K562 (cell line): ENCODE results near the gene ANKRD12. TPM values are rescaled to one million over a fixed set of nuclear protein-coding genes. Genes with fewer than 3 reads are reported as not detected.

Experiments used
- ATAC-seq: fragments of 200-7000 bp; cut with Tn5 transposase; 3 replicates; pipeline ENCODE4 v1.9.1; 2020; ENCODE audit warnings: moderate library complexity
- BruUV-seq: library from RNA; stranded (reverse); fragments of 400-500 nt; replicated peaks from 2 replicates; lab custom pipeline; 2021; lab: Mats Ljungman, UMichigan
- CTCF ChIA-PET: fragments of 300-600 bp; formaldehyde crosslinking; extraction: SDS; loops from one replicate; lab custom pipeline; 2021; ENCODE audit warnings: low intra/inter-chr PET ratio; lab: Yijun Ruan, JAX
- POLR2A ChIA-PET: fragments of 300-600, 350-650 bp; sonication (Branson Sonifier 250); formaldehyde crosslinking; extraction: SDS; loops from one replicate; lab custom pipeline; 2021; ENCODE audit warnings: antibody characterized with exemption, inconsistent platforms; lab: Yijun Ruan, JAX
- DNase-seq, 4 experiments: peaks; one replicate each; pipeline versions ENCODE4 v3.0.0 to v3.0.0-alpha.2; 2011 to 2018; ENCODE audit warnings: low spot score in 3 of 4, mixed read lengths in 3 of 4; ENCODE audit errors: extremely low read depth in 1 of 4
- FAIRE-seq: peaks from 2 replicates; lab custom pipeline; 2011; peaks lifted over from hg19 to GRCh38; lab: Jason Lieb, UNC
- H2AFZ ChIP-seq: 2 replicates; pipeline ENCODE4 v1.6.0; 2011; ENCODE audit warnings: low read depth, low read length, control low read depth, inconsistent platforms
- H3K27ac ChIP-seq: fragments of 200-600 bp; 3 replicates; pipeline ENCODE4 v1.8.0; 2011; ENCODE audit warnings: low read depth, mild to moderate bottlenecking, control low read depth, inconsistent platforms, low read length, moderate library complexity, mixed read lengths; ENCODE audit errors: extremely low read depth
- H3K27me3 ChIP-seq, 2 experiments: fragments of 300-600 bp in 1 of 2; 2 replicates in 1 of 2; 3 replicates in 1 of 2; pipeline versions ENCODE4 v1.6.0 to v1.8.0; 2011; ENCODE audit warnings: inconsistent platforms in 2 of 2, low read length in 2 of 2, mild to moderate bottlenecking in 1 of 2, mixed read lengths in 1 of 2, moderate library complexity in 1 of 2; ENCODE audit not compliant: control insufficient read depth in 2 of 2, insufficient read depth in 2 of 2
- H3K36me3 ChIP-seq: fragments of 300-600 bp; 3 replicates; pipeline ENCODE4 v1.8.0; 2011; ENCODE audit warnings: mild to moderate bottlenecking, low read length, inconsistent platforms; ENCODE audit not compliant: control insufficient read depth, insufficient read depth
- H3K4me1 ChIP-seq, 2 experiments: fragments of 200-600 bp in 1 of 2; replicated peaks in 1 of 2; 2 replicates in 1 of 2; 3 replicates in 1 of 2; pipeline versions ENCODE4 v1.5.1 to v1.8.0; 2011; ENCODE audit warnings: inconsistent platforms in 2 of 2, low read length in 2 of 2, mild to moderate bottlenecking in 1 of 2, mixed read lengths in 1 of 2, moderate library complexity in 1 of 2; ENCODE audit not compliant: control insufficient read depth in 2 of 2, insufficient read depth in 2 of 2
- H3K4me2 ChIP-seq: 2 replicates; pipeline ENCODE4 v1.6.1; 2011; ENCODE audit warnings: low read length, control low read depth, inconsistent platforms, mixed read lengths; ENCODE audit not compliant: insufficient read depth
- H3K4me3 ChIP-seq: fragments of 200-600 bp; sonication (generic), shearing (Covaris generic); 2 replicates; pipeline ENCODE4 v1.5.1; 2016; ENCODE audit warnings: control low read depth, inconsistent platforms
- H3K79me2 ChIP-seq: fragments of 200-600 bp; 3 replicates; pipeline ENCODE4 v1.8.0; 2011; ENCODE audit warnings: low read length, inconsistent platforms; ENCODE audit not compliant: control insufficient read depth, insufficient read depth
- H3K9ac ChIP-seq, 2 experiments: 2 replicates each; pipeline versions ENCODE4 v1.6.0 to v1.6.1; 2011; ENCODE audit warnings: low read depth in 2 of 2, low read length in 2 of 2, control low read depth in 1 of 2, inconsistent platforms in 1 of 2, mild to moderate bottlenecking in 1 of 2, mixed read lengths in 1 of 2; ENCODE audit not compliant: insufficient read depth in 1 of 2
- H3K9me1 ChIP-seq: one replicate; pipeline ENCODE4 v1.6.0; 2011; ENCODE audit warnings: inconsistent platforms, mild to moderate bottlenecking, low read length, moderate library complexity; ENCODE audit not compliant: control insufficient read depth, insufficient read depth
- H3K9me3 ChIP-seq: replicated peaks from 2 replicates; pipeline ENCODE4 v1.5.1; 2011; ENCODE audit warnings: low read depth, low read length, inconsistent platforms; ENCODE audit not compliant: control insufficient read depth, insufficient read depth
- H4K20me1 ChIP-seq: replicated peaks from 2 replicates; pipeline ENCODE4 v1.6.1; 2011; ENCODE audit warnings: low read length, inconsistent platforms, mixed read lengths; ENCODE audit not compliant: control insufficient read depth, insufficient read depth
- ATF3 ChIP-seq, 2 experiments: fragments of 450-650 bp in 1 of 2; sonication (generic) in 1 of 2; formaldehyde crosslinking in 1 of 2; IDR thresholded peaks in 1 of 2; conservative IDR thresholded peaks in 1 of 2; 2 replicates each; pipeline versions ENCODE4 v1.6.1 to v1.8.1; 2016 to 2023; ENCODE audit warnings: mild to moderate bottlenecking in 2 of 2, moderate library complexity in 2 of 2, inconsistent platforms in 1 of 2, missing genetic modification reagents in 1 of 2
- GTF2A2 ChIP-seq: IDR thresholded peaks from 2 replicates; pipeline ENCODE4 v1.6.1; 2016; ENCODE audit warnings: mild to moderate bottlenecking, missing genetic modification characterization, missing compliant biosample characterization
- MLX ChIP-seq, 2 experiments: fragments of 450-650 bp in 1 of 2; sonication (generic) in 1 of 2; formaldehyde crosslinking; conservative IDR thresholded peaks; 2 replicates each; pipeline versions ENCODE4 v1.4.0 to v1.8.1; 2020 to 2022; ENCODE audit warnings: mild to moderate bottlenecking in 1 of 2, missing genetic modification reagents in 1 of 2
- POLR2AphosphoS5 ChIP-seq: IDR thresholded peaks from 2 replicates; pipeline ENCODE4 v1.6.1; 2011; ENCODE audit warnings: mild to moderate bottlenecking, low read depth, low read length, moderate library complexity; ENCODE audit not compliant: control insufficient read depth, insufficient read depth
- POLR3G ChIP-seq: IDR thresholded peaks from 2 replicates; pipeline ENCODE4 v1.6.1; 2011; ENCODE audit not compliant: insufficient read length, insufficient replicate concordance; ENCODE audit errors: extremely low read depth
- RBM34 ChIP-seq: fragments of 200-400 bp; formaldehyde crosslinking; IDR thresholded peaks from 2 replicates; pipeline ENCODE4 v1.6.1; 2018; ENCODE audit warnings: low read length, borderline replicate concordance; ENCODE audit not compliant: insufficient read depth
- SMARCE1 ChIP-seq: fragments of 450-650 bp; IDR thresholded peaks from 2 replicates; pipeline ENCODE4 v1.7.1; 2016; ENCODE audit warnings: mild to moderate bottlenecking
- TBP ChIP-seq: optimal IDR thresholded peaks from 2 replicates; pipeline ENCODE3; 2011; ENCODE audit warnings: low read depth, low read length, improper control_type of control experiment
- ZNF146 ChIP-seq: IDR thresholded peaks from one replicate; pipeline ENCODE4 v1.6.1; 2018; ENCODE audit warnings: missing compliant biosample characterization; ENCODE audit not compliant: unreplicated experiment
- ZNF3 ChIP-seq: fragments of 250-450 bp; sonication (Bioruptor Pico); IDR thresholded peaks from 2 replicates; pipeline ENCODE4 v1.5.0; 2021; ENCODE audit warnings: mild to moderate bottlenecking, moderate library complexity
- ZNF324 ChIP-seq: fragments of 250-450 bp; sonication (Bioruptor Pico); IDR thresholded peaks from 2 replicates; pipeline ENCODE4 v1.4.0; 2020; ENCODE audit warnings: mild to moderate bottlenecking
- WGBS: fragments of 100-300 bp; shearing (Covaris generic); methylation state at CpG from one replicate; pipeline ENCODE4 v1.1.6; 2016; ENCODE audit warnings: low coverage, mixed read lengths; ENCODE audit not compliant: insufficient coverage; ENCODE audit errors: missing lambda C conversion rate; 5-methylcytosine and 5-hydroxymethylcytosine counted together
- in situ Hi-C: fragments of 300-500 bp; cut with MboI; formaldehyde crosslinking; loops from 4 replicates; pipeline ENCODE4 v1.15.0; 2018; ENCODE audit warnings: inconsistent platforms, mixed read lengths
- intact Hi-C: fragments of 100-400 bp; cut with micrococcal nuclease; formaldehyde crosslinking; loops from 2 replicates; pipeline ENCODE4 v1.14.2; 2022
- polyA plus RNA-seq, 8 experiments: library from polyadenylated mRNA; depleted of rRNA in 4 of 8; stranded (reverse) in 5 of 8; unstranded in 3 of 8; fragments of >200 nt; fragmentation: Nextera tagmentation in 2 of 8; fragmentation: Illumina TruSeq in 1 of 8; extraction: Ambion mirVana in 2 of 8; extraction: Trizol in 1 of 8; gene quantifications; 2 replicates each; pipeline versions ENCODE4 v1.2.1 to v1.2.3, GENCODE V29; 2011 to 2014; ENCODE audit warnings: inconsistent platforms in 1 of 8, missing spikeins in 1 of 8
- total RNA-seq, 7 experiments: library from RNA; depleted of rRNA in 6 of 7; stranded (reverse); fragments of >200 nt in 6 of 7; fragmentation: Illumina TruSeq in 2 of 7; extraction: Trizol in 2 of 7; gene quantifications; 2 replicates each; pipeline versions ENCODE4 v1.2.1 to v1.2.3, GENCODE V29; 2011 to 2021; ENCODE audit warnings: low replicate concordance in 1 of 7
- TF ChIP-seq, protein P1 (sequence below): fragments of 250-450 bp; sonication (Bioruptor Pico); IDR thresholded peaks from 2 replicates; pipeline ENCODE4 v1.5.0; 2022; ENCODE audit warnings: mild to moderate bottlenecking
- TF ChIP-seq, protein P2 (sequence below): sonication (generic); formaldehyde crosslinking; IDR thresholded peaks from 2 replicates; pipeline ENCODE4 v1.8.0; 2022; ENCODE audit warnings: mild to moderate bottlenecking, missing genetic modification reagents

Gene ANKRD12
- total and polyA plus RNA-seq, 9 of the 15 experiments (the other 6 are each of a cell fraction or from before 2014, with no cell fraction given) = 6.6 to 28.2 (median 16.0) TPM

GRCh38 chr18:9296233-9297006 is 159.8 kb downstream of the ANKRD12 start:
- Histone ChIP-seq H3K36me3 (no peaks in the 10 kb centered on the region), H4K20me1 (no peaks in the 10 kb centered on the region), H3K4me2 (no peak overlapping the region), H3K79me2 (no peaks in the 10 kb centered on the region), H3K27ac (no peak overlapping the region), H3K9me3 (peaks cover 10% of the 10 kb centered on the region), H3K9ac (no peak overlapping the region), H3K4me1 (no peaks in the 10 kb centered on the region), H3K9me1 (no peaks in the 10 kb centered on the region), H3K27me3 (no peaks in the 10 kb centered on the region), H2AFZ (no peak overlapping the region), H3K4me3 (no peak overlapping the region)
- FAIRE-seq (no peak), ATAC-seq (no peak), DNase-seq (no peak)
- TF ChIP-seq POLR3G (no peak), MLX (CRISPR knock-in tag; conservative IDR thresholded peaks at IDR 0.05) (no peak), TBP (no peak), RBM34 (no peak), GTF2A2 (no peak), ZNF324 (CRISPR knock-in tag) (no peak), ATF3 (IDR thresholded peaks at IDR 0.05) (no peak), ATF3 (CRISPR knock-in tag; conservative IDR thresholded peaks at IDR 0.05) (no peak), ZNF146 (no peak), ZNF3 (CRISPR knock-in tag) (no peak), POLR2AphosphoS5 (no peak), SMARCE1 (no peak)
- TF ChIP-seq, protein P1, sequence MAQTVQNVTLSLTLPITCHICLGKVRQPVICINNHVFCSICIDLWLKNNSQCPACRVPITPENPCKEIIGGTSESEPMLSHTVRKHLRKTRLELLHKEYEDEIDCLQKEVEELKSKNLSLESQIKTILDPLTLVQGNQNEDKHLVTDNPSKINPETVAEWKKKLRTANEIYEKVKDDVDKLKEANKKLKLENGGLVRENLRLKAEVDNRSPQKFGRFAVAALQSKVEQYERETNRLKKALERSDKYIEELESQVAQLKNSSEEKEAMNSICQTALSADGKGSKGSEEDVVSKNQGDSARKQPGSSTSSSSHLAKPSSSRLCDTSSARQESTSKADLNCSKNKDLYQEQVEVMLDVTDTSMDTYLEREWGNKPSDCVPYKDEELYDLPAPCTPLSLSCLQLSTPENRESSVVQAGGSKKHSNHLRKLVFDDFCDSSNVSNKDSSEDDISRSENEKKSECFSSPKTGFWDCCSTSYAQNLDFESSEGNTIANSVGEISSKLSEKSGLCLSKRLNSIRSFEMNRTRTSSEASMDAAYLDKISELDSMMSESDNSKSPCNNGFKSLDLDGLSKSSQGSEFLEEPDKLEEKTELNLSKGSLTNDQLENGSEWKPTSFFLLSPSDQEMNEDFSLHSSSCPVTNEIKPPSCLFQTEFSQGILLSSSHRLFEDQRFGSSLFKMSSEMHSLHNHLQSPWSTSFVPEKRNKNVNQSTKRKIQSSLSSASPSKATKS (CRISPR knock-in tag) = no peak
- TF ChIP-seq, protein P2, sequence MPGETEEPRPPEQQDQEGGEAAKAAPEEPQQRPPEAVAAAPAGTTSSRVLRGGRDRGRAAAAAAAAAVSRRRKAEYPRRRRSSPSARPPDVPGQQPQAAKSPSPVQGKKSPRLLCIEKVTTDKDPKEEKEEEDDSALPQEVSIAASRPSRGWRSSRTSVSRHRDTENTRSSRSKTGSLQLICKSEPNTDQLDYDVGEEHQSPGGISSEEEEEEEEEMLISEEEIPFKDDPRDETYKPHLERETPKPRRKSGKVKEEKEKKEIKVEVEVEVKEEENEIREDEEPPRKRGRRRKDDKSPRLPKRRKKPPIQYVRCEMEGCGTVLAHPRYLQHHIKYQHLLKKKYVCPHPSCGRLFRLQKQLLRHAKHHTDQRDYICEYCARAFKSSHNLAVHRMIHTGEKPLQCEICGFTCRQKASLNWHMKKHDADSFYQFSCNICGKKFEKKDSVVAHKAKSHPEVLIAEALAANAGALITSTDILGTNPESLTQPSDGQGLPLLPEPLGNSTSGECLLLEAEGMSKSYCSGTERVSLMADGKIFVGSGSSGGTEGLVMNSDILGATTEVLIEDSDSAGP = no peak
- intact Hi-C loops = no loop called here
- ChIA-PET POLR2A (no interaction called here), CTCF (no interaction called here)
- 57% methylated on average over 15 of the region's 15 CpGs for WGBS
- in situ Hi-C loops = no loop called here
- BruUV-seq = no TSS peak
